ENCODE data around the gene BBC3. TPM values are rescaled to one million over a fixed set of nuclear protein-coding genes. Genes with fewer than 3 reads are reported as not detected.
A peak's percentile ranks its signal among the peaks of the same experiment; 100 is the strongest.

BBC3 gene
- total RNA-seq, 1 donor from 2014 or later, result 12.6 TPM

GRCh38 chr19:47260476-47260875, 29.5 kb upstream of the BBC3 start:
- no peak for FAIRE-seq
- no peak for TF ChIP-seq CTCF (IDR thresholded peaks at IDR 0.05; ENCODE audit: insufficient read depth, low read length, severe bottlenecking)
- Histone ChIP-seq H3K4me3 (ENCODE audit: low read depth, low read length) (no peak overlapping the region), H3K27me3 (ENCODE audit: control insufficient read depth, insufficient read depth, low read length) (no peaks in the 10 kb centered on the region), H3K36me3 (ENCODE audit: control insufficient read depth, insufficient read depth, low read length) (peaks cover 34% of the 10 kb centered on the region)
- DNase-seq (ENCODE audit: low read depth), result no peak

GRCh38 chr19:47258895-47259555, 28.0 kb upstream of the BBC3 start:
- FAIRE-seq, result no peak
- no peak for DNase-seq (ENCODE audit: low read depth)
- H3K36me3 ChIP-seq (ENCODE audit: control insufficient read depth, insufficient read depth, low read length), result peaks cover 29% of the 10 kb centered on the region
- no peak for TF ChIP-seq CTCF (IDR thresholded peaks at IDR 0.05; ENCODE audit: insufficient read depth, low read length, severe bottlenecking)
- H3K27me3 ChIP-seq (ENCODE audit: control insufficient read depth, insufficient read depth, low read length), result no peaks in the 10 kb centered on the region
- no peak overlapping the region for H3K4me3 ChIP-seq (ENCODE audit: low read depth, low read length)

- no peak for TF ChIP-seq CTCF (IDR thresholded peaks at IDR 0.05; ENCODE audit: insufficient read depth, low read length, severe bottlenecking)
- Histone ChIP-seq H3K27me3 (ENCODE audit: control insufficient read depth, insufficient read depth, low read length) (no peaks in the 10 kb centered on the region), H3K4me3 (ENCODE audit: low read depth, low read length) (no peak overlapping the region), H3K36me3 (ENCODE audit: control insufficient read depth, insufficient read depth, low read length) (peaks cover 28% of the 10 kb centered on the region)
- no peak for DNase-seq (ENCODE audit: low read depth)
- no peak for FAIRE-seq
Observed at GRCh38 chr19:47258434-47258833, 27.4 kb upstream of the BBC3 start.

DNA sequence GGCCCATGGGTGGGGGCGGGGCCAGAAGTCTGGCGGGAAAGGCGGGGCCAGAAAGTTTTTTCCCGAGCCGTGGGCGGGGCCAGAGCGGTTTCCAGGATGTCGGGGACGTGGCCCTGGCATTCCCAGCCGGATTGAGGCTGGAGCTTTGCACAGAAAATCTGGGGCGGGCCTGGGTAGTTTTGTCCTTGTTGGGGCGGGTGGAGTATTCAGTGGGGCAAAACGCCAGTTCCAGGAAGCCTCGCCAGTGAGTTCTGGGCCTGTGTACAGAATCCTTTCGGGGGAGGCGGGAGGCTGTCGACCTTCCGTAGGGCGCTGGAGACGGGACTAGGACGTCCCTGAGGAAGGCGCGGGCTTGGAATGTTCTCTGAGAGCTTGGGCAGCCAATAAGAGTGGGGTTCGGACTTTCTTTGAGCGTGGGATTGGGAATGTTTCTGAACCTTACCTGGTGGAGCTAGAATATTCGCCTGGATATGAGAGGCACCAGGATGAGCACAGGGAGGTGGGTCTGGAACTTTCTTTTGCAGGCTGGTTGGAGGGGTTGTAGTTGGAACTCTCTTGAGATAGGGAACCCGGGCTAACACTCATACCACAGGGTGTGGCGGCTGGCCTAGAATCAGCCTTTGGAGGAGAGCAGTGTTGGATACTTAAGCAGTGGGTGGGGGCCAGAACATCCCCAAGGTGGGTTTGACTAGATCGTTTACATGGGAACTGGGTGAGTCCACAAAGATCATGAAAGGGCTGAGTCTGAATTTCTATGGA, 26.6 kb upstream of the BBC3 start:
- no peak for DNase-seq (ENCODE audit: low read depth)
- no peak for FAIRE-seq
- Histone ChIP-seq H3K27me3 (ENCODE audit: control insufficient read depth, insufficient read depth, low read length) (no peaks in the 10 kb centered on the region), H3K36me3 (ENCODE audit: control insufficient read depth, insufficient read depth, low read length) (peaks cover 26% of the 10 kb centered on the region), H3K4me3 (ENCODE audit: low read depth, low read length) (peak overlapping the region; percentile 33)
- no peak for TF ChIP-seq CTCF (IDR thresholded peaks at IDR 0.05; ENCODE audit: insufficient read depth, low read length, severe bottlenecking)

DNA sequence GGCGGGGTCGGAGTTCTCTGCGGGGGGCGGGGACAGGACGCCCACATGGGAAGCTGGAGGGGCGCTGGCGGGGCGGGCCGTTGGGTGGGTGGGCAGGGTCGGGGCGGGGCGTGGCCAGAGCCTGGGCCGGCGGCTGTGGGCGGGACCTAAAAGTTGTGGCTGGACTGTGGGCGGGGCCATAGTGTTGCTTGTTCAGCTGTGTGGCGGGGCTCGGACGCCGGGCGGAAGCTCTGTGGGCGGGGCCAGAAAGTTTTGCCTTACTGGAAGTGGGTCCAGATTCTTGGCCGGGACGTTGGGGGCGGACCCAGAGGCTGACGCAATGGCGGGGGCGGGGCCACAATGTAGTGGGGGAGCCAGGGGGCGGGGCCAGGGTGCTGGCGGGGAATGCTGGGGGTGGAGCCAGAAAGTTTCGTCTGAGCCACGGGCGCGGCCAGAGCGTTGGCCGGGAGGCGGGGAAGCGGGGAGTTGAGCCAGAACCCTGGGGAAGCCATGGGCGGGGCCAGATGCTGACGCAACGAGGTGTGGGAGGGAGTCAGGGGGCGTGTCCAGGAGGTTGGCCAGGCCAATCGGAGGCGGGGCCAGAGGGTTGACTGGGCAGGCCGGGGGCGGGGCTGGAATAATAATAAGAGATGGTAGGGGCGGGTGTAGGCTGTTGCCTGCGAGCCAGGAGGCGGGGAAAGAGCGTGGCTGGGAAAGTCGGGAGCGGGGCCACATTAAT, 25.9 kb upstream of the BBC3 start:
- DNase-seq (ENCODE audit: low read depth) (peak; percentile 92), FAIRE-seq (no peak)
- Histone ChIP-seq H3K36me3 (ENCODE audit: control insufficient read depth, insufficient read depth, low read length) (peaks cover 26% of the 10 kb centered on the region), H3K4me3 (ENCODE audit: low read depth, low read length) (peak overlapping the region; percentile 48), H3K27me3 (ENCODE audit: control insufficient read depth, insufficient read depth, low read length) (no peaks in the 10 kb centered on the region)
- TF ChIP-seq CTCF (IDR thresholded peaks at IDR 0.05; ENCODE audit: insufficient read depth, low read length, severe bottlenecking), result no peak
